Chondrocyte (in vitro differentiated cells): ENCODE results near the gene HBZ. TPM values are rescaled to one million over a fixed set of nuclear protein-coding genes. Genes with fewer than 3 reads are reported as not detected.
A peak's percentile ranks its signal among the peaks of the same experiment; 100 is the strongest.

Source experiments
- DNase-seq: peaks from one replicate; pipeline ENCODE4 v3.0.0; 2021; ENCODE audit warnings: mixed read lengths, low spot score
- H3K27ac Mint-ChIP-seq: one replicate; pipeline ENCODE4 v1.8.0; 2021; ENCODE audit warnings: mild to moderate bottlenecking, moderate library complexity, mixed read lengths; ENCODE audit not compliant: unreplicated experiment
- H3K27me3 Mint-ChIP-seq: 2 replicates; pipeline ENCODE4 v1.8.0; 2021; ENCODE audit warnings: low read depth, mixed read lengths
- H3K36me3 Mint-ChIP-seq: 2 replicates; pipeline ENCODE4 v1.8.0; 2021; ENCODE audit warnings: low read depth, mixed read lengths
- H3K4me1 Mint-ChIP-seq: 2 replicates; pipeline ENCODE4 v1.8.0; 2021; ENCODE audit warnings: low read depth, mild to moderate bottlenecking, mixed read lengths
- H3K4me3 Mint-ChIP-seq: one replicate; pipeline ENCODE4 v1.8.0; 2021; ENCODE audit warnings: mild to moderate bottlenecking, moderate library complexity, mixed read lengths; ENCODE audit not compliant: unreplicated experiment
- H3K9me3 Mint-ChIP-seq: 2 replicates; pipeline ENCODE4 v1.8.0; 2021; ENCODE audit warnings: low read depth, mixed read lengths
- CTCF ChIP-seq: fragments of 200-600 bp; sonication (generic); IDR thresholded peaks from 2 replicates; pipeline ENCODE4 v1.5.0; 2021; ENCODE audit warnings: antibody characterized with exemption, mild to moderate bottlenecking, moderate library complexity
- long read RNA-seq: library from polyadenylated mRNA; stranded (forward); transcript quantifications from one replicate; pipeline ENCODE4 v2.0.0, GENCODE V29; 2021
- total RNA-seq: library from RNA; stranded (reverse); gene quantifications from 3 replicates; pipeline ENCODE4 v1.2.1, GENCODE V29; 2021

The HBZ gene
- total RNA-seq: not detected in 3 replicates
- long read RNA-seq: 0 reads

- Mint-ChIP-seq H3K9me3 (no peaks in the 10 kb centered on the region), H3K36me3 (no peaks in the 10 kb centered on the region), H3K4me1 (peaks cover 15% of the 10 kb centered on the region), H3K4me3 (no peak within 1 kb of the TSS), H3K27me3 (peaks cover 7% of the 10 kb centered on the region), H3K27ac (no peak within 1 kb of the TSS)
- no peak for TF ChIP-seq CTCF
- DNase-seq: no peak
These were observed at the start of gene HBZ for GRCh38 chr16:152141-153128. Gene HBZ (plus strand): TSS chr16:152644. CDS start chr16:152910, 266 bp downstream.

GRCh38 chr16:104355-104754, 48.1 kb upstream of the HBZ start:
- H3K4me1 Mint-ChIP-seq: peaks cover 31% of the 10 kb centered on the region
- TF ChIP-seq CTCF: no peak
- no peak overlapping the region for H3K27ac Mint-ChIP-seq
- H3K4me3 Mint-ChIP-seq: no peak overlapping the region
- no peaks in the 10 kb centered on the region for H3K27me3 Mint-ChIP-seq
- H3K36me3 Mint-ChIP-seq: peaks cover 4% of the 10 kb centered on the region
- no peaks in the 10 kb centered on the region for H3K9me3 Mint-ChIP-seq
- no peak for DNase-seq

GRCh38 chr16:104928-105327, 47.5 kb upstream of the HBZ start:
- H3K4me3 Mint-ChIP-seq: no peak overlapping the region
- TF ChIP-seq CTCF: no peak
- H3K36me3 Mint-ChIP-seq: peaks cover 6% of the 10 kb centered on the region
- peaks cover 31% of the 10 kb centered on the region for H3K4me1 Mint-ChIP-seq
- H3K27ac Mint-ChIP-seq: no peak overlapping the region
- H3K9me3 Mint-ChIP-seq: no peaks in the 10 kb centered on the region
- H3K27me3 Mint-ChIP-seq: no peaks in the 10 kb centered on the region
- DNase-seq: no peak

- DNase-seq: no peak
- TF ChIP-seq CTCF: no peak
- Mint-ChIP-seq H3K27ac (no peak overlapping the region), H3K4me3 (no peak overlapping the region), H3K36me3 (peaks cover 8% of the 10 kb centered on the region), H3K4me1 (peaks cover 28% of the 10 kb centered on the region), H3K27me3 (no peaks in the 10 kb centered on the region), H3K9me3 (no peaks in the 10 kb centered on the region)
These were observed 46.9 kb upstream of the HBZ start for GRCh38 chr16:105521-105920.

- Mint-ChIP-seq H3K4me3 (no peak overlapping the region), H3K36me3 (peaks cover 11% of the 10 kb centered on the region), H3K27ac (no peak overlapping the region), H3K27me3 (no peaks in the 10 kb centered on the region), H3K9me3 (no peaks in the 10 kb centered on the region), H3K4me1 (peaks cover 19% of the 10 kb centered on the region)
- DNase-seq: no peak
- peak; percentile 87 for TF ChIP-seq CTCF
These were observed 45.7 kb upstream of the HBZ start for GRCh38 chr16:106623-107324.
